ENCODE data around the gene TRPV5. TPM values are rescaled to one million over a fixed set of nuclear protein-coding genes. Genes with fewer than 3 reads are reported as not detected.

TRPV5 gene
- total and polyA plus RNA-seq, 4 donors = not detected

GRCh38 chr7:142883145-142883544 lies 50.4 kb downstream of the TRPV5 start:
- H3K4me1 ChIP-seq (ENCODE audit: control insufficient read depth in 1 of 2, insufficient read depth in 2 of 2, low read length in 2 of 2) = no peaks in the 10 kb centered on the region
- ATAC-seq (ENCODE audit: low FRiP score) (no peak), DNase-seq (no peak)
- no peak overlapping the region for H3K27ac ChIP-seq (ENCODE audit: low read depth in 1 of 2, low read length in 2 of 2)
- intact Hi-C loops (cut with DNase I) = no loop called here
- H3K4me3 ChIP-seq (ENCODE audit: low read length in 2 of 2) = no peak overlapping the region
- 91% methylated on average over 10 of the region's 10 CpGs for WGBS, 2 donors
- no peaks in the 10 kb centered on the region for H3K27me3 ChIP-seq (ENCODE audit: control insufficient read depth in 1 of 2, insufficient read depth in 2 of 2, low read length in 1 of 2)
- H3K36me3 ChIP-seq (ENCODE audit: control insufficient read depth in 1 of 2, insufficient read depth in 2 of 2, low read length in 1 of 2) = no peaks in the 10 kb centered on the region
- no peaks in the 10 kb centered on the region for H3K9me3 ChIP-seq (ENCODE audit: control insufficient read depth, low read length)

- Histone ChIP-seq H3K27me3 (ENCODE audit: control insufficient read depth in 1 of 2, insufficient read depth in 2 of 2, low read length in 1 of 2) (no peaks in the 10 kb centered on the region), H3K36me3 (ENCODE audit: control insufficient read depth in 1 of 2, insufficient read depth in 2 of 2, low read length in 1 of 2) (no peaks in the 10 kb centered on the region), H3K4me3 (ENCODE audit: low read length in 2 of 2) (no peak overlapping the region), H3K9me3 (ENCODE audit: control insufficient read depth, low read length) (no peaks in the 10 kb centered on the region), H3K27ac (ENCODE audit: low read depth in 1 of 2, low read length in 2 of 2) (no peak overlapping the region), H3K4me1 (ENCODE audit: control insufficient read depth in 1 of 2, insufficient read depth in 2 of 2, low read length in 2 of 2) (no peaks in the 10 kb centered on the region)
- WGBS, 2 donors = 73 to 76% methylated on average over 5 of the region's 5 CpGs
- no peak for ATAC-seq (ENCODE audit: low FRiP score)
- intact Hi-C loops (cut with DNase I) = no loop called here
- DNase-seq = peak in 1 of 2 donors; percentile 17
Measured at GRCh38 chr7:142882338-142882678, 51.2 kb downstream of the TRPV5 start.

GRCh38 chr7:142881586-142882337 lies 51.8 kb downstream of the TRPV5 start:
- Histone ChIP-seq H3K4me1 (ENCODE audit: control insufficient read depth in 1 of 2, insufficient read depth in 2 of 2, low read length in 2 of 2) (no peaks in the 10 kb centered on the region), H3K27me3 (ENCODE audit: control insufficient read depth in 1 of 2, insufficient read depth in 2 of 2, low read length in 1 of 2) (no peaks in the 10 kb centered on the region), H3K27ac (ENCODE audit: low read depth in 1 of 2, low read length in 2 of 2) (no peak overlapping the region), H3K36me3 (ENCODE audit: control insufficient read depth in 1 of 2, insufficient read depth in 2 of 2, low read length in 1 of 2) (no peaks in the 10 kb centered on the region), H3K9me3 (ENCODE audit: control insufficient read depth, low read length) (no peaks in the 10 kb centered on the region), H3K4me3 (ENCODE audit: low read length in 2 of 2) (no peak overlapping the region)
- intact Hi-C loops (cut with DNase I) = no loop called here
- WGBS, 2 donors = 82 to 85% methylated on average over 9 of the region's 9 CpGs
- peak in 1 of 2 donors; percentile 51 for DNase-seq
- no peak for ATAC-seq (ENCODE audit: low FRiP score)

- Histone ChIP-seq H3K27ac (ENCODE audit: low read depth in 1 of 2, low read length in 2 of 2) (no peak overlapping the region), H3K9me3 (ENCODE audit: control insufficient read depth, low read length) (no peaks in the 10 kb centered on the region), H3K36me3 (ENCODE audit: control insufficient read depth in 1 of 2, insufficient read depth in 2 of 2, low read length in 1 of 2) (no peaks in the 10 kb centered on the region), H3K4me3 (ENCODE audit: low read length in 2 of 2) (no peak overlapping the region), H3K4me1 (ENCODE audit: control insufficient read depth in 1 of 2, insufficient read depth in 2 of 2, low read length in 2 of 2) (no peaks in the 10 kb centered on the region), H3K27me3 (ENCODE audit: control insufficient read depth in 1 of 2, insufficient read depth in 2 of 2, low read length in 1 of 2) (no peaks in the 10 kb centered on the region)
- 41 to 42% methylated on average over 8 of the region's 8 CpGs for WGBS, 2 donors
- intact Hi-C loops (cut with DNase I) = no loop called here
- ATAC-seq (ENCODE audit: low FRiP score) = no peak
- peak in 1 of 2 donors; percentile 21 for DNase-seq
Measured at GRCh38 chr7:142880876-142881505, 52.6 kb downstream of the TRPV5 start.

GRCh38 chr7:142879060-142879459 lies 54.5 kb downstream of the TRPV5 start:
- DNase-seq = no peak
- Histone ChIP-seq H3K4me3 (ENCODE audit: low read length in 2 of 2) (no peak overlapping the region), H3K27me3 (ENCODE audit: control insufficient read depth in 1 of 2, insufficient read depth in 2 of 2, low read length in 1 of 2) (no peaks in the 10 kb centered on the region), H3K9me3 (ENCODE audit: control insufficient read depth, low read length) (no peaks in the 10 kb centered on the region), H3K36me3 (ENCODE audit: control insufficient read depth in 1 of 2, insufficient read depth in 2 of 2, low read length in 1 of 2) (no peaks in the 10 kb centered on the region), H3K27ac (ENCODE audit: low read depth in 1 of 2, low read length in 2 of 2) (no peak overlapping the region), H3K4me1 (ENCODE audit: control insufficient read depth in 1 of 2, insufficient read depth in 2 of 2, low read length in 2 of 2) (no peaks in the 10 kb centered on the region)
- ATAC-seq (ENCODE audit: low FRiP score) = no peak
- intact Hi-C loops (cut with DNase I) = no loop called here
- 88 to 95% methylated on average over 5 of the region's 5 CpGs for WGBS, 2 donors

GRCh38 chr7:142878315-142878714 lies 55.2 kb downstream of the TRPV5 start:
- no peak for ATAC-seq (ENCODE audit: low FRiP score)
- WGBS, 2 donors = 90 to 93% methylated on average over 3 of the region's 3 CpGs
- DNase-seq = peak in 1 of 2 donors; percentile 10
- no peaks in the 10 kb centered on the region for H3K27me3 ChIP-seq (ENCODE audit: control insufficient read depth in 1 of 2, insufficient read depth in 2 of 2, low read length in 1 of 2)
- intact Hi-C loops (cut with DNase I) = no loop called here
- H3K4me1 ChIP-seq (ENCODE audit: control insufficient read depth in 1 of 2, insufficient read depth in 2 of 2, low read length in 2 of 2) = no peaks in the 10 kb centered on the region
- no peak overlapping the region for H3K27ac ChIP-seq (ENCODE audit: low read depth in 1 of 2, low read length in 2 of 2)
- H3K4me3 ChIP-seq (ENCODE audit: low read length in 2 of 2) = no peak overlapping the region
- H3K9me3 ChIP-seq (ENCODE audit: control insufficient read depth, low read length) = no peaks in the 10 kb centered on the region
- H3K36me3 ChIP-seq (ENCODE audit: control insufficient read depth in 1 of 2, insufficient read depth in 2 of 2, low read length in 1 of 2) = no peaks in the 10 kb centered on the region

GRCh38 chr7:142876991-142877910 lies 56.3 kb downstream of the TRPV5 start:
- no peaks in the 10 kb centered on the region for H3K9me3 ChIP-seq (ENCODE audit: control insufficient read depth, low read length)
- no peaks in the 10 kb centered on the region for H3K4me1 ChIP-seq (ENCODE audit: control insufficient read depth in 1 of 2, insufficient read depth in 2 of 2, low read length in 2 of 2)
- intact Hi-C loops (cut with DNase I) = no loop called here
- H3K36me3 ChIP-seq (ENCODE audit: control insufficient read depth in 1 of 2, insufficient read depth in 2 of 2, low read length in 1 of 2) = no peaks in the 10 kb centered on the region
- ATAC-seq (ENCODE audit: low FRiP score) = no peak
- no peak overlapping the region for H3K27ac ChIP-seq (ENCODE audit: low read depth in 1 of 2, low read length in 2 of 2)
- H3K4me3 ChIP-seq (ENCODE audit: low read length in 2 of 2) = no peak overlapping the region
- 88% methylated on average over 18 of the region's 18 CpGs for WGBS, 2 donors
- DNase-seq = peak in 1 of 2 donors; percentile 62
- H3K27me3 ChIP-seq (ENCODE audit: control insufficient read depth in 1 of 2, insufficient read depth in 2 of 2, low read length in 1 of 2) = no peaks in the 10 kb centered on the region

GRCh38 chr7:142876236-142876960 lies 57.1 kb downstream of the TRPV5 start:
- intact Hi-C loops (cut with DNase I) = no loop called here
- Histone ChIP-seq H3K9me3 (ENCODE audit: control insufficient read depth, low read length) (no peaks in the 10 kb centered on the region), H3K4me1 (ENCODE audit: control insufficient read depth in 1 of 2, insufficient read depth in 2 of 2, low read length in 2 of 2) (no peaks in the 10 kb centered on the region), H3K27ac (ENCODE audit: low read depth in 1 of 2, low read length in 2 of 2) (no peak overlapping the region), H3K4me3 (ENCODE audit: low read length in 2 of 2) (no peak overlapping the region), H3K36me3 (ENCODE audit: control insufficient read depth in 1 of 2, insufficient read depth in 2 of 2, low read length in 1 of 2) (no peaks in the 10 kb centered on the region), H3K27me3 (ENCODE audit: control insufficient read depth in 1 of 2, insufficient read depth in 2 of 2, low read length in 1 of 2) (no peaks in the 10 kb centered on the region)
- peak in 1 of 2 donors; percentile 62 for DNase-seq
- WGBS, 2 donors = 85 to 86% methylated on average over 9 of the region's 9 CpGs
- no peak for ATAC-seq (ENCODE audit: low FRiP score)

Data from aorta (tissue), 5 donors.